ENCODE data around the gene PSMD2.

GRCh38 chr3:184352897-184353545, 54.0 kb downstream of the PSMD2 start:
- TF ChIP-seq, protein P1, sequence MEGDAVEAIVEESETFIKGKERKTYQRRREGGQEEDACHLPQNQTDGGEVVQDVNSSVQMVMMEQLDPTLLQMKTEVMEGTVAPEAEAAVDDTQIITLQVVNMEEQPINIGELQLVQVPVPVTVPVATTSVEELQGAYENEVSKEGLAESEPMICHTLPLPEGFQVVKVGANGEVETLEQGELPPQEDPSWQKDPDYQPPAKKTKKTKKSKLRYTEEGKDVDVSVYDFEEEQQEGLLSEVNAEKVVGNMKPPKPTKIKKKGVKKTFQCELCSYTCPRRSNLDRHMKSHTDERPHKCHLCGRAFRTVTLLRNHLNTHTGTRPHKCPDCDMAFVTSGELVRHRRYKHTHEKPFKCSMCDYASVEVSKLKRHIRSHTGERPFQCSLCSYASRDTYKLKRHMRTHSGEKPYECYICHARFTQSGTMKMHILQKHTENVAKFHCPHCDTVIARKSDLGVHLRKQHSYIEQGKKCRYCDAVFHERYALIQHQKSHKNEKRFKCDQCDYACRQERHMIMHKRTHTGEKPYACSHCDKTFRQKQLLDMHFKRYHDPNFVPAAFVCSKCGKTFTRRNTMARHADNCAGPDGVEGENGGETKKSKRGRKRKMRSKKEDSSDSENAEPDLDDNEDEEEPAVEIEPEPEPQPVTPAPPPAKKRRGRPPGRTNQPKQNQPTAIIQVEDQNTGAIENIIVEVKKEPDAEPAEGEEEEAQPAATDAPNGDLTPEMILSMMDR (IDR thresholded peaks at IDR 0.05), result no peak
- TF ChIP-seq POLR2A (IDR thresholded peaks at IDR 0.05), result no peak
- TF ChIP-seq POLR2AphosphoS5 (IDR thresholded peaks at IDR 0.05), result no peak
- no peak for TF ChIP-seq EP300 (IDR thresholded peaks at IDR 0.05)

Data from sigmoid colon (tissue), 4 donors.